ENCODE data around the gene TPRG1. TPM values are rescaled to one million over a fixed set of nuclear protein-coding genes. Genes with fewer than 3 reads are reported as not detected.

TPRG1 gene
- total and polyA plus RNA-seq, 9 of the 15 experiments (the other 6 are each of a cell fraction or from before 2014, with no cell fraction given): 0.01 TPM; not detected in 8

DNA sequence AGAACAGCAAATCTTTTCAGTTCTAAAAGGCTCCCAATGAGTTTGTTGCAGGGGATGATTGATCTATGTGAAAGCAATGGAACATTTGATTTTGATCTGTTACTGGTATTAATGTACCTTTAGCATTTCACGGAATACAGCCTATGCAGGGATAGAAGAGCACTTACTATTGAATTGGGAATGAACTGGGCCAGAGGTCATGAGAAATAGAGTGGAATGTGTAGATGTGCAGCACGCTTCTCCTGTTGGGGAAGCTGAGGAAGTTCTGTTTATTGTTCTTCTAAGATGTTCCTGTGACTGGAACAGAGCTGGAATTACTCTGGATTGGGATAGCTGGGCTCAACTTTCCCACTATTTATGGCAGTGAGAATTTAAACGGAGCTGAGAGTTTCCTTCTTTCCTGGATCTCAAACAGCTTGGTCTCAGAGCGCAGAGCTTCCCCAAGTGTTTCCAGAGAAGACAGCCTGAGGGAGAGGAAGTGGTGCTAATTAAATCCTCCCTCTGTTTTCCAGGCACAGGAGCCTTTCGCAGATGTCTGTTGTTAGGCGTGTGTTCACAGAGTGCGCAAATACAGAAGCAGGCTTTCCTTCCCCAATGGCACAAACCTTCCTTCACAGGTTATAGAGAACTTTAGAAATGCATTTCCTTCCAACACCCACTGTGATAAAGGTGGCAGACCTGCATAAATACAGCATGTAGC is 32.5 kb downstream of the TPRG1 start:
- no peaks in the 10 kb centered on the region for H3K27me3 ChIP-seq (ENCODE audit: control insufficient read depth in 2 of 2, insufficient read depth in 2 of 2, low read length in 2 of 2)
- H4K20me1 ChIP-seq (replicated peaks; ENCODE audit: control insufficient read depth, insufficient read depth, low read length): no peaks in the 10 kb centered on the region
- POLR2A ChIA-PET: interaction anchor here (0.5 to 0.6 kb wide), 2 partner anchors 14 to 274 kb away, joined by 3 read pairs; no protein-coding TSS in a partner anchor
- no peaks in the 10 kb centered on the region for H3K4me1 ChIP-seq (replicated peaks in 1 of 2; ENCODE audit: control insufficient read depth in 2 of 2, insufficient read depth in 2 of 2, low read length in 2 of 2)
- H3K27ac ChIP-seq (ENCODE audit: extremely low read depth, low read depth, low read length): no peak overlapping the region
- H3K4me2 ChIP-seq (ENCODE audit: insufficient read depth, low read length): no peak overlapping the region
- FAIRE-seq (no peak), DNase-seq (ENCODE audit: extremely low read depth in 1 of 4, low spot score in 3 of 4) (no peak), ATAC-seq (no peak)
- H3K36me3 ChIP-seq (ENCODE audit: control insufficient read depth, insufficient read depth, low read length): no peaks in the 10 kb centered on the region
- no peak overlapping the region for H2AFZ ChIP-seq (ENCODE audit: low read depth, low read length)
- no peak overlapping the region for H3K4me3 ChIP-seq
- CTCF ChIA-PET (ENCODE audit: low intra/inter-chr PET ratio): no interaction called here
- WGBS (ENCODE audit: insufficient coverage, low coverage, missing lambda C conversion rate): 1% methylated on average over 7 of the region's 7 CpGs
- H3K9ac ChIP-seq (ENCODE audit: insufficient read depth in 1 of 2, low read depth in 2 of 2, low read length in 2 of 2): no peak overlapping the region
- intact Hi-C loops (cut with micrococcal nuclease) (no loop called here), in situ Hi-C loops (cut with MboI) (no loop called here)
- TF ChIP-seq POLR3A (IDR thresholded peaks at IDR 0.05; ENCODE audit: borderline replicate concordance, extremely low read depth, insufficient read depth, insufficient read length) (no peak), JUND (IDR thresholded peaks at IDR 0.05; ENCODE audit: borderline replicate concordance, low read depth, low read length) (no peak), JUND (tag; IDR thresholded peaks at IDR 0.05; ENCODE audit: borderline replicate concordance, low read depth, low read length) (no peak), RAD51 (IDR thresholded peaks at IDR 0.05; ENCODE audit: borderline replicate concordance, low read depth) (no peak), FOXK1 (CRISPR knock-in tag; IDR thresholded peaks at IDR 0.05; ENCODE audit: borderline replicate concordance) (no peak), ETV1 (tag; conservative IDR thresholded peaks at IDR 0.05; ENCODE audit: low read depth) (no peak), ILF3 (IDR thresholded peaks at IDR 0.05; ENCODE audit: borderline replicate concordance) (no peak), ZNF311 (CRISPR knock-in tag; IDR thresholded peaks at IDR 0.05) (no peak), BRD9 (IDR thresholded peaks at IDR 0.05; ENCODE audit: low read depth, partially characterized antibody) (no peak), ZNF316 (IDR thresholded peaks at IDR 0.05) (no peak), KLF16 (IDR thresholded peaks at IDR 0.05) (no peak)
- TF ChIP-seq, protein P1, sequence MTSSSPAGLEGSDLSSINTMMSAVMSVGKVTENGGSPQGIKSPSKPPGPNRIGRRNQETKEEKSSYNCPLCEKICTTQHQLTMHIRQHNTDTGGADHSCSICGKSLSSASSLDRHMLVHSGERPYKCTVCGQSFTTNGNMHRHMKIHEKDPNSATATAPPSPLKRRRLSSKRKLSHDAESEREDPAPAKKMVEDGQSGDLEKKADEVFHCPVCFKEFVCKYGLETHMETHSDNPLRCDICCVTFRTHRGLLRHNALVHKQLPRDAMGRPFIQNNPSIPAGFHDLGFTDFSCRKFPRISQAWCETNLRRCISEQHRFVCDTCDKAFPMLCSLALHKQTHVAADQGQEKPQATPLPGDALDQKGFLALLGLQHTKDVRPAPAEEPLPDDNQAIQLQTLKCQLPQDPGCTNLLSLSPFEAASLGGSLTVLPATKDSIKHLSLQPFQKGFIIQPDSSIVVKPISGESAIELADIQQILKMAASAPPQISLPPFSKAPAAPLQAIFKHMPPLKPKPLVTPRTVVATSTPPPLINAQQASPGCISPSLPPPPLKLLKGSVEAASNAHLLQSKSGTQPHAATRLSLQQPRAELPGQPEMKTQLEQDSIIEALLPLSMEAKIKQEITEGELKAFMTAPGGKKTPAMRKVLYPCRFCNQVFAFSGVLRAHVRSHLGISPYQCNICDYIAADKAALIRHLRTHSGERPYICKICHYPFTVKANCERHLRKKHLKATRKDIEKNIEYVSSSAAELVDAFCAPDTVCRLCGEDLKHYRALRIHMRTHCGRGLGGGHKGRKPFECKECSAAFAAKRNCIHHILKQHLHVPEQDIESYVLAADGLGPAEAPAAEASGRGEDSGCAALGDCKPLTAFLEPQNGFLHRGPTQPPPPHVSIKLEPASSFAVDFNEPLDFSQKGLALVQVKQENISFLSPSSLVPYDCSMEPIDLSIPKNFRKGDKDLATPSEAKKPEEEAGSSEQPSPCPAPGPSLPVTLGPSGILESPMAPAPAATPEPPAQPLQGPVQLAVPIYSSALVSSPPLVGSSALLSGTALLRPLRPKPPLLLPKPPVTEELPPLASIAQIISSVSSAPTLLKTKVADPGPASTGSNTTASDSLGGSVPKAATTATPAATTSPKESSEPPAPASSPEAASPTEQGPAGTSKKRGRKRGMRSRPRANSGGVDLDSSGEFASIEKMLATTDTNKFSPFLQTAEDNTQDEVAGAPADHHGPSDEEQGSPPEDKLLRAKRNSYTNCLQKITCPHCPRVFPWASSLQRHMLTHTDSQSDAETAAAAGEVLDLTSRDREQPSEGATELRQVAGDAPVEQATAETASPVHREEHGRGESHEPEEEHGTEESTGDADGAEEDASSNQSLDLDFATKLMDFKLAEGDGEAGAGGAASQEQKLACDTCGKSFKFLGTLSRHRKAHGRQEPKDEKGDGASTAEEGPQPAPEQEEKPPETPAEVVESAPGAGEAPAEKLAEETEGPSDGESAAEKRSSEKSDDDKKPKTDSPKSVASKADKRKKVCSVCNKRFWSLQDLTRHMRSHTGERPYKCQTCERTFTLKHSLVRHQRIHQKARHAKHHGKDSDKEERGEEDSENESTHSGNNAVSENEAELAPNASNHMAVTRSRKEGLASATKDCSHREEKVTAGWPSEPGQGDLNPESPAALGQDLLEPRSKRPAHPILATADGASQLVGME (CRISPR knock-in tag; IDR thresholded peaks at IDR 0.05): no peak
- TF ChIP-seq, protein P2, sequence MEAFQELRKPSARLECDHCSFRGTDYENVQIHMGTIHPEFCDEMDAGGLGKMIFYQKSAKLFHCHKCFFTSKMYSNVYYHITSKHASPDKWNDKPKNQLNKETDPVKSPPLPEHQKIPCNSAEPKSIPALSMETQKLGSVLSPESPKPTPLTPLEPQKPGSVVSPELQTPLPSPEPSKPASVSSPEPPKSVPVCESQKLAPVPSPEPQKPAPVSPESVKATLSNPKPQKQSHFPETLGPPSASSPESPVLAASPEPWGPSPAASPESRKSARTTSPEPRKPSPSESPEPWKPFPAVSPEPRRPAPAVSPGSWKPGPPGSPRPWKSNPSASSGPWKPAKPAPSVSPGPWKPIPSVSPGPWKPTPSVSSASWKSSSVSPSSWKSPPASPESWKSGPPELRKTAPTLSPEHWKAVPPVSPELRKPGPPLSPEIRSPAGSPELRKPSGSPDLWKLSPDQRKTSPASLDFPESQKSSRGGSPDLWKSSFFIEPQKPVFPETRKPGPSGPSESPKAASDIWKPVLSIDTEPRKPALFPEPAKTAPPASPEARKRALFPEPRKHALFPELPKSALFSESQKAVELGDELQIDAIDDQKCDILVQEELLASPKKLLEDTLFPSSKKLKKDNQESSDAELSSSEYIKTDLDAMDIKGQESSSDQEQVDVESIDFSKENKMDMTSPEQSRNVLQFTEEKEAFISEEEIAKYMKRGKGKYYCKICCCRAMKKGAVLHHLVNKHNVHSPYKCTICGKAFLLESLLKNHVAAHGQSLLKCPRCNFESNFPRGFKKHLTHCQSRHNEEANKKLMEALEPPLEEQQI (IDR thresholded peaks at IDR 0.05): no peak
- H3K9me3 ChIP-seq (replicated peaks; ENCODE audit: control insufficient read depth, insufficient read depth, low read depth, low read length): no peaks in the 10 kb centered on the region
- no TSS peak for BruUV-seq (replicated peaks)
- H3K9me1 ChIP-seq (ENCODE audit: control insufficient read depth, insufficient read depth, low read length): no peaks in the 10 kb centered on the region
- no peaks in the 10 kb centered on the region for H3K79me2 ChIP-seq (ENCODE audit: control insufficient read depth, insufficient read depth, low read length)

Data from K562 (cell line).